Epidermal melanocyte (primary cell): ENCODE data around the gene CKS1B.

Source experiments
- DNase-seq: peaks from one replicate; pipeline ENCODE4 v3.0.0; 2011; ENCODE audit warnings: low spot score; ENCODE audit not compliant: insufficient read length

The CKS1B gene

GRCh38 chr1:154974102-154974807 lies at the start of gene CKS1B:
Gene CKS1B, plus strand, starts transcription at chr1:154974681. Its CDS starts 65 bp downstream, at chr1:154974746.
- peak; percentile 94 for DNase-seq

DNA sequence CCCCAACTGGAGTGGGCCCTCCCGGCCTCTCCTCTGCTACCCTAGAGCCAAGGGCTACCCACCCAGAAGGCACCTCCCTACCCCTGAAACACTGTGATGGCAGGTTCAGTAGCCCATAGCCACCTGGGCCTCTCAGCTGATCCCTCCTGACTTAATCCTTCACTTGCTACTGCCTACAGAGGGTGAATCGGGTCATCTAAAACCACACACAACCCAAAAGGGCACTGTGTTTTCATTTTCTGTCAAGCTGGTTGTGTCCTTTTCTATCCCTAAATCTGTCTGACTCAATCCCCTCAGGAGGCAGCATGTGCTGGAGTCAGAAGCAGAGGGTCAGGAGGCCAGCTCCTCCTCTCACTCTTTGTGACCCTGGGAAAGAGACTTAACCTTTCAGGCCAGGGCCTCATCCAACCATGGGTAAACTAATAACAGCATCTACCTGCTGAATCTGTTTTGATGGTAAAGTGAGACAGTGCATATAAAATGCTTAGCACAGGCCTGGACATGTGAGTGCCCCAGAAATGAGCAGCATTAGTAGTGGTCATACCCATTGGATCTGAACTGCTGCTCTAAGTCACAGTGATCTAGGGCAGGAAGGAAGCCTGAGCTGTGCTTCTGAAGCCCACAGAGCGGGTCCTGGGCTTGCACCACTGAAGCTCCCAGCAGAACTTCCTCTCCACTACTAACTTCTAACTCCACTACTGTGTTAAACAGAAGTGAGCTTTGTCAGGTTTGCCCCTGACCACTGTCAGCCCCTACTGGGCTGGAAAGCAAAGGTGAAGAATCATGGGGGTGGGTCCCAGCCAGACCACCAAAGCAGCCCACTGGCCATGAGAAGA lies 48.9 kb upstream of the CKS1B start:
- no peak for DNase-seq

- DNase-seq = no peak
Observed at GRCh38 chr1:154926201-154926600, 48.3 kb upstream of the CKS1B start.

DNA sequence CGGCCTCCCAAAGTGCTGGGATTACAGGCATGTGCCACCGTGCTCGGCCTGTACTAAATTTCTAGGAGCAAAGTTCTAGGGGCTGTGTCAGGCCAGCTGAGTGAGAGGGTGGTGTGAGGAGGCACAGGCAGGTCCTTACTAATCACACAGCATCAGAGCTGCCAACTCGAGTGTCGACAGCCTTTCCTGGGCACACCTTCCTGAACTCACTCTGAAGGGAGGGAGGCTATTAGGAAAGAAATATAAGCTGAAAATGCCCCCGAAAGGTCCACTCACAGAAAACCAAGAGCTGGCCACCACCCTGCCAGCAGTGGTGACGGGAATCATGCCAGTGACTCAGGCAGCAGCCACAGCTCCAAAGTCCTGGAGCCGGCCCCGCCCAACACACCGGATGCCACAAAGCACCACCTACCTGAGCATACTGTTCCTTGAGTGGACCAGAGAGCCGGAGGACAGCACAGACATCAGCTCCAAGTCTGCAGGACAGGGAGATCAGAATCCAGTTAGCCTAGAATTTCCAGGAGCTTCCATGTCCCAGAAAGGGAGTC lies 42.5 kb upstream of the CKS1B start:
- DNase-seq = no peak

GRCh38 chr1:154934358-154934948 lies 40.0 kb upstream of the CKS1B start:
- DNase-seq = no peak

GRCh38 chr1:154935749-154936554 lies 38.5 kb upstream of the CKS1B start:
- no peak for DNase-seq

DNA sequence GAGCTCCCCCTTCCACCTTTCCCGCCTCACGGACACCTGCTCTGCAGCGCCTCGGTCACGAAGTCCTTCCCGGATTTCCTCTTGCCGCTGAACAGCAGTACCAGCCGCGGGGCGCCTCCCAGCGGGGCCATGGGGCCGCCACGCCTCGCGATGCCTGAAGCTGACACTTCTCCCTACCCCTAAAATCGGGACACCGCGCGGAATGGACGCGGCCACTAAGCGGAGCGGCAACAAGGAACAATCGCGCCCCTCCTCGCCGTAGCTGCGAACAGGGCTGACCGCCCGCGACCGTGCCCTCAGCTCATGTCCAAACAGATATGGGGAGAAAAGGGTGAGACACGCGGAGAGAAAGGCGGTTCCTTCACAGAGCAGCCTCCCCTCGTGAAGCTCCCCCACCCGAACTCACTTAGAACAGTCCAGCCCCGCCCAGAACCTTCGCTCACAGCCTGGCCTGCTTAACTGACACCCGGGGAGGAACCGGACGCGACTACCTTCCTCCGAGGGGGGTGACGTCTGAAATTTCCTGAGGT lies 37.9 kb upstream of the CKS1B start, which contains the start of gene PMVK:
TSS of gene PMVK (minus strand) at position 165 of the 530 bp plus-strand sequence. CDS start at position 131, 34 bp downstream.
- DNase-seq = peak; percentile 95

GRCh38 chr1:154937085-154937987 lies 37.1 kb upstream of the CKS1B start:
- DNase-seq = peak; percentile 90

DNA sequence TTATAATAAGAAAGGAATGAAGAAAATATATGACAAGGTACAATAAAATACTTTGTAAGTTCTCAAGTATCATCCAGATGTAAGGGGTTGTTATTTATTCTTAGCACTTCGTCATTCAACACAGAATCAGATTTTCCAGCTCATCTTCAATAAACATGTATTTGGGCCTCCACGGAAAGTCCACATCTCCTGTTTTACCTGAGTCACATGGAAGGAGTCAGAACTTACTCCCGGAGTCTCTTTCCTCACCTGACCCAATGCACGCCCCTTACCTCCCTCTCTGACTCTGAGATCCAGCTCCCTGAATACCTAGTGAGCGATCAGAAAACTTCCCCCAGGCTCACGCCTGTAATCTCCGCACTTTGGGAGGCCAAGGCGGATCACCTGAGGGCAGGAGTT lies 36.5 kb upstream of the CKS1B start:
- DNase-seq = no peak

GRCh38 chr1:154938604-154939399 lies 35.7 kb upstream of the CKS1B start:
- DNase-seq = no peak

- no peak for DNase-seq
Observed at GRCh38 chr1:154940213-154940560, 34.3 kb upstream of the CKS1B start.

DNA sequence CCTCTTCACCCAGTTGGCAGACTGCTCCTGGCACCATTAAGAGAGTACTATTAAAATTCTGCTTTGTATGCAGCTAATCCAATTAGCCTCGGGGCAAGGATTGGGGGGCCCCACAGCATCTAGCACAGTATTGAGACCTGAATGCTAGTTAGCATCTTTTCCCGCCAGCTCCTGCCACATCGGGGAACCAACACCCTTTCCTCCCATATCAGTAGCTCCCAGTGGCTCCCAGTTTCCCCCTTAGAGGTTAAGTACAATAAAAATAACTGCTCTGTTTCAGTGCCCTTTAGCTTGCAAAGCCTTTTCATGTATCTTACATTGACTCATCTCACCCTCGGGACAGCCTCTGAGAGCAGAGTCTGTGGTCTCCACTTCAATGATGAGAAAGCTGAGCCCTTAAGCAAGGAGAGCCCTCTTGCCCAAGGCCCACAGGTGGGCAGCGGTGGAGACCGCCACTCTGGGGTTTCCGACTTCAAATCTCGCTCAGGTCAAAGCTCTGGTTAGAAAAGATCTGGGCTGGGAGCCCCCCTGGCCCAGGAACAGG lies 33.8 kb upstream of the CKS1B start:
- DNase-seq = no peak

DNA sequence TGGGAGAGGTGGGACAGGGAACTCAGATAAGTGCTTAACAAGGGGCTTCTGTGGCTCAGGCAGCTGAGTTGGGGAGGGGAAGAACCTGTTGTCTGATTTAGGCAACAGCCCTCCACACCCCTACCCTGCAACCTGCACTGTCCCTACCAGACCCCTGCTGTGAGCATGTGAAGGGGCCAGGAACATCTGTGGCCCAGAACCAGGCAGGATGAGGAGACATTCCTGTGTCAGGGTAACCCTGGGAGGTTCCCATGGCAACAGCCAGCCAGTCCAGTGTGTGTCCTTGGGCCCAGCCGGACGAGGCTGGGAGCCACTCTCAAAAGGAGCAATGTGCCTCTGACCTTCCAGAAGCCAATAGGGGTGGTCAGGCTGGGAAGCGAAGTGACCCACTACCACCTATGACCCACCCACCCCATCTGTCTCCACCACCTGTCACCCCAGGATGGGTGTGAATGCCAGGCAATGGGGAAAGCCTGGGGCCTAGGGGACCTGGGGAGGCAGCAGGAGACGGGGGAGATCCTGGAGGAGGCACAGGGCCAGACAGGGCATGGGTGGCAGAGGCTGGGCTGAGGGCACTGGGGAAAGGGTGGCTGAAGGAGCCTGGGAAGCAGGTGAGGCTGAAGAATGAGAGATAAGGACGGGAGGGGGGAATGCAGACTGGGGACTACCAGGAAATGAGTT lies 33.0 kb upstream of the CKS1B start:
- DNase-seq = no peak

- DNase-seq = peak; percentile 53
Observed at GRCh38 chr1:154943649-154944400, 30.7 kb upstream of the CKS1B start.

- no peak for DNase-seq
Observed at GRCh38 chr1:154944401-154945159, 29.9 kb upstream of the CKS1B start.

- DNase-seq = no peak
Observed at GRCh38 chr1:154945160-154945961, 29.1 kb upstream of the CKS1B start.
